Measurements from ENCODE around the gene IP6K3. TPM values are rescaled to one million over a fixed set of nuclear protein-coding genes. Genes with fewer than 3 reads are reported as not detected.

Gene IP6K3
- total and polyA plus RNA-seq, 2 experiments from 2014 or later: 0.14 to 0.16 TPM

- Histone ChIP-seq H3K79me2 (replicated peaks; ENCODE audit: insufficient read depth) (peaks cover 13% of the 10 kb centered on the region), H3K4me3 (peak within 1 kb of the TSS; percentile 74), H3K4me2 (peak within 1 kb of the TSS; percentile 80), H3K4me1 (ENCODE audit: insufficient read depth) (peaks cover 10% of the 10 kb centered on the region), H3K36me3 (ENCODE audit: insufficient read depth) (peaks cover 21% of the 10 kb centered on the region), H3F3A (replicated peaks; ENCODE audit: low read depth) (no peaks in the 10 kb centered on the region; the same call in 1 of the 2 replicates), H3K27ac (ENCODE audit: low read depth) (peak within 1 kb of the TSS; percentile 97), H3K9me2 (ENCODE audit: insufficient read depth) (no peaks in the 10 kb centered on the region), H4K20me1 (replicated peaks; ENCODE audit: insufficient read depth) (peaks cover 18% of the 10 kb centered on the region), H3K27me3 (ENCODE audit: insufficient read depth) (no peaks in the 10 kb centered on the region), H2AFZ (peak within 1 kb of the TSS; percentile 97; the same call in 1 of the 2 replicates)
- TF ChIP-seq POLR2AphosphoS5 (IDR thresholded peaks at IDR 0.05; ENCODE audit: low read depth) (peak; percentile 92), CREB1 (CRISPR knock-in tag; IDR thresholded peaks at IDR 0.05; ENCODE audit: low read depth) (0 out of 2 replicates have a peak, but pooled peaks have one; percentile 4), EZH2phosphoT487 (IDR thresholded peaks at IDR 0.05; ENCODE audit: unreplicated experiment) (no peak), CTCF (conservative IDR thresholded peaks at IDR 0.05; ENCODE audit: low read depth in 2 of 2) (peak; percentile 46 to 87)
- ATAC-seq: peak; percentile 96
- H3K4me3 Mint-ChIP-seq: peak within 1 kb of the TSS; percentile 88
- H3K27ac Mint-ChIP-seq: peak within 1 kb of the TSS; percentile 98
- H3K4me1 Mint-ChIP-seq: peaks cover 37% of the 10 kb centered on the region
- no peaks in the 10 kb centered on the region for H3K9me3 Mint-ChIP-seq
- DNase-seq (ENCODE audit: low spot score): peak; percentile 98
- peaks cover 37% of the 10 kb centered on the region for H3K36me3 Mint-ChIP-seq (ENCODE audit: low read depth)
- peaks cover 14% of the 10 kb centered on the region for H3K27me3 Mint-ChIP-seq (ENCODE audit: insufficient read depth, low read depth, poor library complexity)
Measured at GRCh38 chr6:33711140-33712129, 35.3 kb downstream of the IP6K3 start, which contains the start of gene UQCC2. TSS of gene UQCC2 (minus strand) at chr6:33711700. CDS start at chr6:33711686, 14 bp downstream.

GRCh38 chr6:33710296-33711121 lies 36.2 kb downstream of the IP6K3 start:
- no peak overlapping the region; the same call in 1 of the 2 replicates for H3K27ac Mint-ChIP-seq
- H3K27ac ChIP-seq (ENCODE audit: low read depth): no peak overlapping the region
- H3K4me3 ChIP-seq: peak overlapping the region; percentile 74
- no peak for TF ChIP-seq ETS1 (IDR thresholded peaks at IDR 0.05)
- TF ChIP-seq NANOG (IDR thresholded peaks at IDR 0.05; ENCODE audit: borderline replicate concordance): no peak
- no peak for TF ChIP-seq CTCF (conservative IDR thresholded peaks at IDR 0.05; ENCODE audit: low read depth in 2 of 2)
- TF ChIP-seq ZNF331 (CRISPR knock-in tag; IDR thresholded peaks at IDR 0.05; ENCODE audit: low read depth): no peak

More at GRCh38 chr6:33710296-33711121, 36.2 kb downstream of the IP6K3 start:
- H3K4me3 Mint-ChIP-seq: peak overlapping the region; percentile 88
- H4K20me1 ChIP-seq (replicated peaks; ENCODE audit: insufficient read depth): peaks cover 18% of the 10 kb centered on the region
- peak overlapping the region; percentile 97; the same call in 1 of the 2 replicates for H2AFZ ChIP-seq
- H3K9me3 Mint-ChIP-seq: no peaks in the 10 kb centered on the region
- H3K4me1 Mint-ChIP-seq: peaks cover 45% of the 10 kb centered on the region
- H3K36me3 ChIP-seq (ENCODE audit: insufficient read depth): peaks cover 21% of the 10 kb centered on the region
- H3K4me2 ChIP-seq: peak overlapping the region; percentile 80
- ATAC-seq: no peak
- peaks cover 14% of the 10 kb centered on the region for H3K27me3 Mint-ChIP-seq (ENCODE audit: insufficient read depth, low read depth, poor library complexity)
- no peaks in the 10 kb centered on the region for H3K27me3 ChIP-seq (ENCODE audit: insufficient read depth)
- DNase-seq (ENCODE audit: low spot score): no peak
- H3K79me2 ChIP-seq (replicated peaks; ENCODE audit: insufficient read depth): peaks cover 13% of the 10 kb centered on the region
- H3K36me3 Mint-ChIP-seq (ENCODE audit: low read depth): peaks cover 40% of the 10 kb centered on the region
- H3F3A ChIP-seq (replicated peaks; ENCODE audit: low read depth): no peaks in the 10 kb centered on the region; the same call in 1 of the 2 replicates
- H3K9me2 ChIP-seq (ENCODE audit: insufficient read depth): no peaks in the 10 kb centered on the region
- H3K4me1 ChIP-seq (ENCODE audit: insufficient read depth): peaks cover 10% of the 10 kb centered on the region

Data from GM23338 (cell line).